GM19193 (cell line): ENCODE results near the gene NDUFB10.

Experiments
- POLR2A ChIP-seq: IDR thresholded peaks from 4 replicates; pipeline ENCODE4 v1.6.1; 2011; ENCODE audit not compliant: insufficient read depth, insufficient read length; ENCODE audit errors: extremely low read depth

Gene NDUFB10

DNA sequence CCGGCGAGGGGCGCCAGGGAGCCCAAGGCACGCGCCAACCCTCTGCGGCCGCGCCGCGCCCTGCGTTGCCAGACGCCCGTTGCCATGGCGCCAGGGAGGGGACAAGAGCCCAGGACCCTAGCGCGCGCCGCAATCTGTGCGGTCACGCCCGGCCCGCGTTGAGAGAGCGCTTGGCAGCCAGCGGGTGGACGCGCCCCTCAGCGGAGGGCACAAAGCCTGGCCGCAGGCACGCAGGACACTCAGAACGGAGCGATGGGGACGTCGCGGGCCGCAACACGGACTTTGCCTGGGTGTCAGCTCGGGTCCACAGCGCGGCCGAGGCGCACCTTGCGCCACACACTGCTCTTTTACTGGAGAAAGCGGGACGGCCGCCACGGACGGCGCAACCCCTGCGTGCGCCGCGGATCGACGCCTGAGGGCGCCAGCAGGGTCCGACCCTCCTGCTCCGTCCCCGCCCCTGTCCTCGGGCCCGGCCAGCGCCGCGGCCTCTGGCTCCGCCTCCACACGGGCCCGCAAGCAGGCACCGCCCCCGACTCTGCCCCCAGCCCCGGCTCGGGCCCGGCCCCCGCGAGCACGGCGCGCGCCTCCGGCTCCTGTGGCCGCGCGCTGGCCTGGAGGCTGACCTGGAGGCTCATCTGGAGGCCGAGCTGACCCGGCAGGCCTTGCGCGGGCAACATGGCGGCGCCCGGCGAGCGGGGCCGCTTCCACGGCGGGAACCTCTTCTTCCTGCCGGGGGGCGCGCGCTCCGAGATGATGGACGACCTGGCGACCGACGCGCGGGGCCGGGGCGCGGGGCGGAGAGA, 24.4 kb downstream of the NDUFB10 start, which contains the start of gene GFER:
Gene GFER, plus strand, starts transcription at position 650 of the 803 bp plus-strand sequence. Its CDS starts 26 bp downstream, at position 676.
- TF ChIP-seq POLR2A, result peak; percentile 93

DNA sequence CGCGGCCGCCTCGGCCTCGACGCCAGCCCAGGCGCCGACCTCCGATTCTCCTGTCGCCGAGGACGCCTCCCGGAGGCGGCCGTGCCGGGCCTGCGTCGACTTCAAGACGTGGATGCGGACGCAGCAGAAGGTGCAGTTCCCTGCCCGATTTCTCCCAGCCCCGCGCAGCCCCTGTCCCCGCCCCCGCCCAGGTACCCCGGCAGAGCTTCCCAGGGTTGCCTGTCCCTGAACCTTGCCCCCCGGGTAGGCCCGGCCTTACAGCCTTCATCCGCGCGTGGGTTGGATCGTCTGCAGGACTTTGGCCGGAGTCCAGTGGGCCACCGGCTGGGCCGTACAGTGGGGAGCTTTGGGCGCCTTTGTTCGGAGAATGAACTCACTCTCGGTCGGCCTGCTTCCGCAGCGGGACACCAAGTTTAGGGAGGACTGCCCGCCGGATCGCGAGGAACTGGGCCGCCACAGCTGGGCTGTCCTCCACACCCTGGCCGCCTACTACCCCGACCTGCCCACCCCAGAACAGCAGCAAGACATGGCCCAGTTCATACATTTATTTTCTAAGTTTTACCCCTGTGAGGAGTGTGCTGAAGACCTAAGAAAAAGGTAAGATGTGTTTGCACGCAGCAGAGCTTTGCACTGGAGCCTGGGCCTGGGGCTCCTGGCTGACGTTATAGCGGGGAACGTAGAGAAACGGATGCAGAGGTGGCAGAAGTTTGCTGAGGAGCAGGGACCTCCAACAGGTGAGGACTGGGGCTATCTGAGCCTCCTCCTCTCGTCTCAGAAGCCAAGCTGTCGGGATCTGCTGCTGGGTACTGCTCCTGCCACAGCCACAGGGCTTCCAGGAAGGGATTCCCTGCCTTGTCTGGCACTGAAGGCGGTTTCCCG, 25.2 kb downstream of the NDUFB10 start:
- TF ChIP-seq POLR2A, result no peak

DNA sequence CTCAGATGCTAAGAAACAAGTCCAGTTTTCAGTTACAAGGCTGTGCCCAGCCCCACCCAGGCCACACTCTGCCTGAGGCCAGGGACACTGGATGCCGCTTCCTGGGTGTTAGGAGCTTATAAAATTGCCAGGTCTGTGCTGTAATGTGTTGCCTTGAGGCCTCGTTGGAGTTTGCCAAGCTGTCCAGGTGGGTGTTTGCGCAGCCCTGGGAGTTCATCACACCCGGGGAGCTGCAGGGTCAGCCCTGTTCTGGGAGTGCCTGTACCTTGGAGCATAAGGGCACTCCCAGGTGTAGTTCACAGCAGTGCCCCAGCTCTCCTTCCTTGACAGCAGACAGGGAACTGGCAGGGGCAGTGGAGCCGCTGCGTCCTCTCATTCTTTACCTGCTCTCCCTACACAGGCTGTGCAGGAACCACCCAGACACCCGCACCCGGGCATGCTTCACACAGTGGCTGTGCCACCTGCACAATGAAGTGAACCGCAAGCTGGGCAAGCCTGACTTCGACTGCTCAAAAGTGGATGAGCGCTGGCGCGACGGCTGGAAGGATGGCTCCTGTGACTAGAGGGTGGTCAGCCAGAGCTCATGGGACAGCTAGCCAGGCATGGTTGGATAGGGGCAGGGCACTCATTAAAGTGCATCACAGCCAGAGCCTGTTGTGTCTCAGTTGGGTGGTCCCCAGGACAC, 26.3 kb downstream of the NDUFB10 start:
- no peak for TF ChIP-seq POLR2A

DNA sequence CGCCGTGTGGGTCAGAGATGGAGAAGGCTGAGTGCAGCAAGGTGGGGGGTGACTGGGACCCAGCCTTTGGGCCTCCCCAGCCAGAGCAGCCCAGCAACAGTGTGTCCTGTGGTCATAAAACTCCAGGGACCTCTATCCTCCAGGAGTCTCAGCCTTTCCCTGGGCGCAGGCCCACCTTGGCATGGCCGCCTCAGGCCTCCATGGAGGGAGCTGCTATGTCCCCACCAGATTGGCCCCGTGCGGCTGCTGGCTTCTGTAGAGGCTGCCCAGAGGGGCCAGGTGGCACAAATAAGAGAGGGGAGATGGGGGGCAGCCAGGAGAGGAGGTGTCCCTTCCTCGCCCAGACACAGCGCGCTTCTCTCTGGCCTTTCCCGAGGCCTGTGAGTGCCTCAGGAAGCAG, 27.9 kb downstream of the NDUFB10 start:
- no peak for TF ChIP-seq POLR2A

DNA sequence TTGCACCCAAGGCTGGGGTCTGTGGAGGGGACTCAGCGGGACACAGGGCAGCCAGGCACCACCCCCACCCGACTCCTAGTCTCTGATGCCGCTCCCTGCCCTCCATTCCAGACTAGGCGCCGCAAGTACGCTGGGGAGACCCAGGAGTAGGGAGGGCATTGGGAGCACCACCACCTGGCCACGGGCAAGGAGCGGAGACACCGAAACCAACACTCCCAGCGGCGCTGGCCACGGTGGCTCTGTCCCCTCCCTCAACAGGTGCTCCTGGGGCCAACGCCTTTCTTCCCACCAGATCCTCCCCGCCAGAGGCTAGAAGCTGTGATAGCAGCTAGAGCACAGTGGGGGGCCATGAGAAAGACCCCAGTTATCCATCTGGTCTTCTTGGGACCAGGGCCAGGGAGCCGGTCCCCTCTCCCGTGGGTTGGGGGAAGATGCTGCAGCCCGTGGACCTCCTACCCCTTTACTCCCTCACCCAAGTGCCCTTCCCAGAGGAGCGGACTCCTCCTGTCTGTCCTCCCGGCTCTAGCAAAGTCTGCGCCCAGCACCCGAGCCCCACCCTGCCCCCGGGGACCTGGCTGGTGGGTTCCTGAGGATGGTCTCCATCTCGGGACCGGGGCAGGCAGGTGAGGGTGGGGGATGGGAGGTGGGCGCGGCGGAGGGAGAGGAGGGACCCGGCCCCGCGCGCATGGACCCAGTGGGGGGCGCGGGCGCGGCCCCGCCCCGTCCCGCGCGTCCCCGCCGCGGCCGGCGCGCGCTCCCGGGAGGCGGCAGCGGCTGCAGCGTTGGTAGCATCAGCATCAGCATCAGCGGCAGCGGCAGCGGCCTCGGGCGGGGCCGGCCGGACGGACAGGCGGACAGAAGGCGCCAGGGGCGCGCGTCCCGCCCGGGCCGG, 30.1 kb downstream of the NDUFB10 start, which contains the start of gene SYNGR3:
Gene SYNGR3, plus strand, starts transcription at position 762 of the 892 bp plus-strand sequence. CDS start 133 bp downstream, outside the sequence.
- TF ChIP-seq POLR2A, result no peak

DNA sequence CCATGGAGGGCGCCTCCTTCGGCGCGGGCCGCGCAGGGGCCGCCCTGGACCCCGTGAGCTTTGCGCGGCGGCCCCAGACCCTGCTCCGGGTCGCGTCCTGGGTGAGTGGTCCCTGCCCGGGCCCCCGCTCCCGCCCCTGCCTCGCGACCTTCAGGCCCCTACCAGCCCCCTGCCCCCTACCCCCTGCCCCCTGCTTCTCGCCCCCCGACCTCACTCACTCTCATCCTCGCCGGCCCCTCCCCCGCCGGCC, 30.7 kb downstream of the NDUFB10 start:
- TF ChIP-seq POLR2A, result no peak

DNA sequence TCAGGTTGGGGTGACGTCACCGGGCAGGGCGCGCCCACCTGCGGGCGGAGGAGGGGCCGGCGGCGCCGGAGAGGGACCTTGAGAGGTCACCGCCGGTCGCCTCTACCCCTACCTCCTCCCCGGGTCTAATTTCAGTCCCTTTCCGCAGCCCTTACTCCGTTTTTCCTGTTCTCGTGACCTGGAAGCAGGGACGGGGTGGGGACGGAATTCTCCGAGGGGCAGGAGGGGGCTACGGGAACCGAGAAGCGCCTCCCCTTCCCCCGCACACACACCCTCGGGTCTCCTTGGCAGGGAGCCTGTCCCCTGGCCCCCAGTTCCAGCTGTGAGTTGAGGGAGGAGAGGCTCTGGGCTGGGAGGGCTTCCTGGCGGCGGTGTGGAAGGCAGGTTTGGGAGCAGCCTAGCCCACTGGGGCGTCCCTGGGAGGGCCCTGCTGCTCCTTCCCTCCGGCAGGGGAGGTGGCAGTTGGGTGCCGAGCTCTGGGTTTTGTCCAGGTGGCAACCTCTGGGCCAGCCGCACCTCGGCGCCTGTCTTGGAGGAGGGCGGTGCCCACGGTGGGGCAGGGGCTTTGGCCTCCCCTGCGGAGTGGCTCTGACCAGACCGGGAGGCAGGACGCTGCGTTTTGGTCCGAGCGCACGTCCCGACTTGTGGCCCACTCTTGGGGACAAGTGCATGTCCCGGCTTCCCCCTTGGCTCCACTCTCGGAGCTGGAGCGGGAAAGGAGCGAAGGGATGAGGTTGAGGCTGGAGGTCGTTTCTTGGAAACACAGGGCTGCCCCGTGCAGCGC, 31.2 kb downstream of the NDUFB10 start:
- no peak for TF ChIP-seq POLR2A

DNA sequence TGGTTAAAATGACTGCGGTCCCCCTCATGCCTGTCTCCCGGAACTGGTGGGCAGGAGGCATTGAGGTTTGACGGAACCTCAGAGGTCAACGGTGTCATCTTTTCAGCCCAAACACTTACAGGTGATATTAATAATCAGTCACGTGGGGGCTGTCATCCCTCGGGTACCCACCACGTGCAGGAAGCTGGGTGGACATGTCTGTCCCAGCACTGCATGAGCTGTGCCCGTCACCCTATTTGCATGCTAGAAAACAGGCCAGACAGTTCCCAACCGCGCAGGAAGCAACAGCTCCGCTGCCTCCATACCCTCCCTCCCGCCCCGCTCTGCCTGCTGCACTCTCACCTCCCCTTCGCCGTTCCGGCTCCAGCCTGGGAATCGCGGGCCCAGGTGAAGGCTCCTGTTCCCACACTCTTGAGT, 31.8 kb downstream of the NDUFB10 start:
- TF ChIP-seq POLR2A, result peak; percentile 21

DNA sequence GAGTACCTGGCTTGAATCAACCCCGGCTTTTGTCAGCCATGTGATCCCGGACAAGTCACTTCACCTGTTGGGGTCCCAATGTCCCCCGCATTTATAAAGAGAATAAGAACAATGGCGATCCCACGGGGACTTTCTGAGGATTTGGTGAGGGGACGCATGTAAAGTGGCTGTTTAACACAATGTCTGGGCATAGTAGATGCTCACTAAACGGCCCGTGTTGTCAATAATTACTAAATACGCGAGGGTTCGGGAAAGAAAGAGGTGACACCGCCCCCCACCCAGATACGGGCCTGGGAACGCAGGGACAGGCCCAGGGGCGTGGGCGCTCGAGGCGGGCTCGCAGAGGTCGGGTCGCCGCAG, 32.2 kb downstream of the NDUFB10 start:
- TF ChIP-seq POLR2A, result no peak

DNA sequence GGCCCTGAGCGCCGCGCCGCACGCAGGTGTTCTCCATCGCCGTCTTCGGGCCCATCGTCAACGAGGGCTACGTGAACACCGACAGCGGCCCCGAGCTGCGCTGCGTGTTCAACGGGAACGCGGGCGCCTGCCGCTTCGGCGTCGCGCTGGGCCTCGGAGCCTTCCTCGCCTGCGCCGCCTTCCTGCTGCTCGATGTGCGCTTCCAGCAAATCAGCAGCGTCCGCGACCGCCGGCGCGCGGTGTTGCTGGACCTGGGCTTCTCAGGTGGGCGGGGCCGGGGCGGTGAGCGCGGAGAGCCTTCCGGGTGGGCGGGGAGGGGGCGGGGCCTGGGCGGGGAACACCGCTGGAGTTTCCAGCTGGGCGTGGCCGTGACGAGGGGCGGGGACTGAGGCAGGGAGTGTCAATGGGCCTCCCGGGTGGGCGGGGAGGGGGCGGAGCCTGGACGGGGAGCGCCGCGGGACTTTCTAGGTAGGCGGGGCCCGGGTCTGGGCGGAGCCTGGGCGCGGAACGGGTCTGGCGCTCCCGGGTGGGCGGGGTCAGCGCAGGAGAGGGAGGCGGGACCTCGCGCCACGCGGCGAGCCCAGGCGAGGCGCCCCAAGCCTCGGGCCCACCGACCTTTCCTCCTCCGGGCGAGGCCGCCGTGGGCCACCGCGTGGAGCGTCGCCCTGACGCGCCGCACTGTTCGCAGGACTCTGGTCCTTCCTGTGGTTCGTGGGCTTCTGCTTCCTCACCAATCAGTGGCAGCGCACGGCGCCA, 32.8 kb downstream of the NDUFB10 start:
- TF ChIP-seq POLR2A, result peak; percentile 64

DNA sequence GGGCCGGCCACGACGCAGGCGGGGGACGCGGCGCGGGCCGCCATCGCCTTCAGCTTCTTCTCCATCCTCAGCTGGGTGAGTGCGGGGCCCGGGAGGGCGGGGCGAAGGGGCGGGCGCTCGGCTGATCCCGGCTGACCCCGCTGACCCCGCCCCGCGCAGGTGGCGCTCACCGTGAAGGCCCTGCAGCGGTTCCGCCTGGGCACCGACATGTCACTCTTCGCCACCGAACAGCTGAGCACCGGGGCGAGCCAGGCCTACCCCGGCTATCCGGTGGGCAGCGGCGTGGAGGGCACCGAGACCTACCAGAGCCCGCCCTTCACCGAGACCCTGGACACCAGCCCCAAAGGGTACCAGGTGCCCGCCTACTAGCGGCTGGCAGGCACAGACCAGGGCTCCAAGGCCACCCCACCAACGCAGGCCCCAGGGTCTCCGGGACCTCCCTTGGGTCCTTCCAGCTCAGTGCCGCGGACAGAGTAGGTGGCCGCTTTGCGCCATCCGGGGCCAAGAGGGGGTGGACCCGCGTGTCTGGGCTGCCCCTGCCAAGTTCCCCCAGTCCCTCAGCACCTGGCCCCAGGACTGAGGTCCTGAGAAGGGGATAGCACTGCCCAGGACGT, 33.5 kb downstream of the NDUFB10 start:
- no peak for TF ChIP-seq POLR2A

DNA sequence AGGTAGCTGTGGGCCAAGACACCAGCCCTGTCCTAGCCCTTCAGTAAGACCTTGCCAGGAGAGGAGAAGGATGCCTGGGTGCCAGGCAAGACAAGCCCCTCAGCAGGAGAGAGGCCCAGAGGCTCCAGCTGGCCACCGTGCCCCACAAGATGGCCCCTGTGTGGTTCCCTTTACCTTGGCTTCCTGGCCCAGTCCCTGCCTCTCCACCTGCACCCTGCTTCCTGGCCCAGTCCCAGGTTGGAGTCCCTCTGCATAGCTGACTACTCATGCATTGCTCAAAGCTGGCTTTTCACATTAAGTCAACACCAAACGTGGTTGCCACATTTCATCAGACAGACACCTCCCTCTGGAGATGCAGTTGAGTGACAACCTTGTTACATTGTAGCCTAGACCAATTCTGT, 34.4 kb downstream of the NDUFB10 start:
- no peak for TF ChIP-seq POLR2A
